Testis (tissue), 2 donors: Measurements from ENCODE around the gene AAK1.

ENCODE experiments used
- CTCF ChIP-seq, 3 experiments: fragments of 450-650 bp in 2 of 3; fragments of 200-600 bp in 1 of 3; sonication (generic) in 1 of 3; IDR thresholded peaks; one replicate each; pipeline ENCODE4 v1.5.1; 2016 to 2019; ENCODE audit warnings: antibody characterized with exemption in 3 of 3, mild to moderate bottlenecking in 2 of 3, moderate library complexity in 1 of 3
- POLR2A ChIP-seq: fragments of 450-650 bp; IDR thresholded peaks from one replicate; pipeline ENCODE4 v1.6.1; 2017; ENCODE audit warnings: antibody characterized with exemption, mild to moderate bottlenecking, moderate library complexity

- TF ChIP-seq CTCF (IDR thresholded peaks at IDR 0.05) (no peak), POLR2A (no peak)
Observed at GRCh38 chr2:69544951-69545350, 98.6 kb downstream of the AAK1 start.
